ENCODE results near the gene RASL12. TPM values are rescaled to one million over a fixed set of nuclear protein-coding genes. Genes with fewer than 3 reads are reported as not detected.

Gene RASL12
- total RNA-seq, 1 experiment from 2014 or later = 0.67 TPM

- Histone ChIP-seq H3K36me3 (ENCODE audit: control insufficient read depth, insufficient read depth, low read length) (peaks cover 6% of the 10 kb centered on the region), H3K27me3 (ENCODE audit: control insufficient read depth, insufficient read depth, low read length) (no peaks in the 10 kb centered on the region), H3K4me1 (ENCODE audit: control insufficient read depth, insufficient read depth, low read length) (peaks cover 11% of the 10 kb centered on the region), H3K4me3 (ENCODE audit: low read depth in 2 of 2, low read length in 2 of 2) (peak overlapping the region; percentile 79 to 83), H3K27ac (ENCODE audit: low read length) (peak overlapping the region; percentile 83), H3K9me3 (ENCODE audit: control insufficient read depth, insufficient read depth, low read depth, low read length) (no peaks in the 10 kb centered on the region)
- no TSS peak for BruUV-seq (replicated peaks)
- in situ Hi-C loops (cut with HindIII; ENCODE audit: low pct_unique_long_range_greater_than_20kb, low sequenced_read_pairs) (no loop called here), intact Hi-C loops (cut with micrococcal nuclease; ENCODE audit: unreplicated experiment) (no loop called here)
- no peak for DNase-seq (ENCODE audit: low read depth, low spot score)
- TF ChIP-seq TCF7L2 (IDR thresholded peaks at IDR 0.05; ENCODE audit: low read depth, low read length) (no peak), POLR2AphosphoS5 (IDR thresholded peaks at IDR 0.05; ENCODE audit: low read depth, low read length) (no peak), REST (IDR thresholded peaks at IDR 0.05; ENCODE audit: insufficient read depth in 1 of 2, low read depth in 2 of 2, low read length in 1 of 2) (no peak), SIN3A (IDR thresholded peaks at IDR 0.05; ENCODE audit: borderline replicate concordance, insufficient read depth, low read depth, low read length) (no peak)
- TF ChIP-seq, protein P1, sequence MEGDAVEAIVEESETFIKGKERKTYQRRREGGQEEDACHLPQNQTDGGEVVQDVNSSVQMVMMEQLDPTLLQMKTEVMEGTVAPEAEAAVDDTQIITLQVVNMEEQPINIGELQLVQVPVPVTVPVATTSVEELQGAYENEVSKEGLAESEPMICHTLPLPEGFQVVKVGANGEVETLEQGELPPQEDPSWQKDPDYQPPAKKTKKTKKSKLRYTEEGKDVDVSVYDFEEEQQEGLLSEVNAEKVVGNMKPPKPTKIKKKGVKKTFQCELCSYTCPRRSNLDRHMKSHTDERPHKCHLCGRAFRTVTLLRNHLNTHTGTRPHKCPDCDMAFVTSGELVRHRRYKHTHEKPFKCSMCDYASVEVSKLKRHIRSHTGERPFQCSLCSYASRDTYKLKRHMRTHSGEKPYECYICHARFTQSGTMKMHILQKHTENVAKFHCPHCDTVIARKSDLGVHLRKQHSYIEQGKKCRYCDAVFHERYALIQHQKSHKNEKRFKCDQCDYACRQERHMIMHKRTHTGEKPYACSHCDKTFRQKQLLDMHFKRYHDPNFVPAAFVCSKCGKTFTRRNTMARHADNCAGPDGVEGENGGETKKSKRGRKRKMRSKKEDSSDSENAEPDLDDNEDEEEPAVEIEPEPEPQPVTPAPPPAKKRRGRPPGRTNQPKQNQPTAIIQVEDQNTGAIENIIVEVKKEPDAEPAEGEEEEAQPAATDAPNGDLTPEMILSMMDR (IDR thresholded peaks at IDR 0.05) = no peak
- ATAC-seq = no peak
- CTCF ChIA-PET = no interaction called here
- POLR2A ChIA-PET = no interaction called here
Measured at GRCh38 chr15:65028338-65028737, 39.5 kb downstream of the RASL12 start.

DNA sequence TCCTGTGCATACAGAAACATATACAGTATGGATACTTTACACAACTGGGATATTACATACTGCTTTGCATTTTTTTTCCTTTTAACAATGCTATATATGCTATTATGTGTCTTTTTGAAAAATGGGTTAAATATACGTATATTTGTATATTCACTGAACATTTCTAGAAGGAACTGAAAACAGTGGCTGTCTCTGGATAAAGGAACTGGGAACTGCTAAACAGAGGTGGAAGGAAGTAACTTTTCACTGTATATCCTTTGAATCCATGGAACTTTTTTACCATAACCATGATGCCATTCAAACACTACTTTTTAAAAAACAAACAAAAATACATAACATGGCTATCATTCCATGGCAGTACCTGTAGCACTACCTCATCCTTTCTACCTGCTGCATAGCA lies 40.2 kb downstream of the RASL12 start:
- TF ChIP-seq SIN3A (IDR thresholded peaks at IDR 0.05; ENCODE audit: borderline replicate concordance, insufficient read depth, low read depth, low read length) (no peak), POLR2AphosphoS5 (IDR thresholded peaks at IDR 0.05; ENCODE audit: low read depth, low read length) (no peak), TCF7L2 (IDR thresholded peaks at IDR 0.05; ENCODE audit: low read depth, low read length) (no peak), REST (IDR thresholded peaks at IDR 0.05; ENCODE audit: insufficient read depth in 1 of 2, low read depth in 2 of 2, low read length in 1 of 2) (no peak)
- TF ChIP-seq, protein P1 (IDR thresholded peaks at IDR 0.05) = no peak
- no peak overlapping the region for H3K27ac ChIP-seq (ENCODE audit: low read length)
- peaks cover 6% of the 10 kb centered on the region for H3K36me3 ChIP-seq (ENCODE audit: control insufficient read depth, insufficient read depth, low read length)
- H3K9me3 ChIP-seq (ENCODE audit: control insufficient read depth, insufficient read depth, low read depth, low read length) = no peaks in the 10 kb centered on the region
- ChIA-PET CTCF (interaction anchor here (0.6 kb wide), 1 partner anchor 27 kb away, joined by 4 read pairs; no protein-coding TSS in a partner anchor), POLR2A (no interaction called here)
- intact Hi-C loops (cut with micrococcal nuclease; ENCODE audit: unreplicated experiment) (no loop called here), in situ Hi-C loops (cut with HindIII; ENCODE audit: low pct_unique_long_range_greater_than_20kb, low sequenced_read_pairs) (no loop called here)
- BruUV-seq (replicated peaks) = no TSS peak
- peaks cover 9% of the 10 kb centered on the region for H3K4me1 ChIP-seq (ENCODE audit: control insufficient read depth, insufficient read depth, low read length)
- DNase-seq (ENCODE audit: low read depth, low spot score) = no peak
- ATAC-seq = no peak
- no peak overlapping the region for H3K4me3 ChIP-seq (ENCODE audit: low read depth in 2 of 2, low read length in 2 of 2)
- H3K27me3 ChIP-seq (ENCODE audit: control insufficient read depth, insufficient read depth, low read length) = no peaks in the 10 kb centered on the region

Data from Panc1 (cell line).